ENCODE data around the gene B3GNT7.

DNA sequence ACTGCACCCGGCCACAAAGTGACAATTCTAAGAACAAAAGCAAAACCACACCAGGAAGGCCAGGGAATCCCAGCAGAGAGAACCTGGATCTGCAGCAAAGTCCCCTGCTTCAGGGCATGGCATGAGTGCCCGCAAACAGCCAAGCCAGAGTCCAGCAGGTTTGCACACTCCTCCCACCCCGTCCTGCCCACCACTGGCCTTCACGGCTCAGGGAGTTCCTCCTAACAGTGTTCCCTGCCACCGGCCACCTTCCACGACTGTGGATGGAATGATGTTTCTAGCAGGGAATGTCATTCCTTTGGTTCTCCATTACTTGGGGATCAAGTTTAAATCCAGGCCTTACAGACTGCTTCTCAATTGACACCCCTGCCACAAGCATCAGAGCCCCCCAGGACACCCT is 42.0 kb upstream of the B3GNT7 start:
- TF ChIP-seq KLF10 (tag by site-specific recombination; IDR thresholded peaks at IDR 0.05): no peak
- TF ChIP-seq, protein P1, sequence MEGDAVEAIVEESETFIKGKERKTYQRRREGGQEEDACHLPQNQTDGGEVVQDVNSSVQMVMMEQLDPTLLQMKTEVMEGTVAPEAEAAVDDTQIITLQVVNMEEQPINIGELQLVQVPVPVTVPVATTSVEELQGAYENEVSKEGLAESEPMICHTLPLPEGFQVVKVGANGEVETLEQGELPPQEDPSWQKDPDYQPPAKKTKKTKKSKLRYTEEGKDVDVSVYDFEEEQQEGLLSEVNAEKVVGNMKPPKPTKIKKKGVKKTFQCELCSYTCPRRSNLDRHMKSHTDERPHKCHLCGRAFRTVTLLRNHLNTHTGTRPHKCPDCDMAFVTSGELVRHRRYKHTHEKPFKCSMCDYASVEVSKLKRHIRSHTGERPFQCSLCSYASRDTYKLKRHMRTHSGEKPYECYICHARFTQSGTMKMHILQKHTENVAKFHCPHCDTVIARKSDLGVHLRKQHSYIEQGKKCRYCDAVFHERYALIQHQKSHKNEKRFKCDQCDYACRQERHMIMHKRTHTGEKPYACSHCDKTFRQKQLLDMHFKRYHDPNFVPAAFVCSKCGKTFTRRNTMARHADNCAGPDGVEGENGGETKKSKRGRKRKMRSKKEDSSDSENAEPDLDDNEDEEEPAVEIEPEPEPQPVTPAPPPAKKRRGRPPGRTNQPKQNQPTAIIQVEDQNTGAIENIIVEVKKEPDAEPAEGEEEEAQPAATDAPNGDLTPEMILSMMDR (tag by site-specific recombination; IDR thresholded peaks at IDR 0.05): no peak
- TF ChIP-seq, protein P2, sequence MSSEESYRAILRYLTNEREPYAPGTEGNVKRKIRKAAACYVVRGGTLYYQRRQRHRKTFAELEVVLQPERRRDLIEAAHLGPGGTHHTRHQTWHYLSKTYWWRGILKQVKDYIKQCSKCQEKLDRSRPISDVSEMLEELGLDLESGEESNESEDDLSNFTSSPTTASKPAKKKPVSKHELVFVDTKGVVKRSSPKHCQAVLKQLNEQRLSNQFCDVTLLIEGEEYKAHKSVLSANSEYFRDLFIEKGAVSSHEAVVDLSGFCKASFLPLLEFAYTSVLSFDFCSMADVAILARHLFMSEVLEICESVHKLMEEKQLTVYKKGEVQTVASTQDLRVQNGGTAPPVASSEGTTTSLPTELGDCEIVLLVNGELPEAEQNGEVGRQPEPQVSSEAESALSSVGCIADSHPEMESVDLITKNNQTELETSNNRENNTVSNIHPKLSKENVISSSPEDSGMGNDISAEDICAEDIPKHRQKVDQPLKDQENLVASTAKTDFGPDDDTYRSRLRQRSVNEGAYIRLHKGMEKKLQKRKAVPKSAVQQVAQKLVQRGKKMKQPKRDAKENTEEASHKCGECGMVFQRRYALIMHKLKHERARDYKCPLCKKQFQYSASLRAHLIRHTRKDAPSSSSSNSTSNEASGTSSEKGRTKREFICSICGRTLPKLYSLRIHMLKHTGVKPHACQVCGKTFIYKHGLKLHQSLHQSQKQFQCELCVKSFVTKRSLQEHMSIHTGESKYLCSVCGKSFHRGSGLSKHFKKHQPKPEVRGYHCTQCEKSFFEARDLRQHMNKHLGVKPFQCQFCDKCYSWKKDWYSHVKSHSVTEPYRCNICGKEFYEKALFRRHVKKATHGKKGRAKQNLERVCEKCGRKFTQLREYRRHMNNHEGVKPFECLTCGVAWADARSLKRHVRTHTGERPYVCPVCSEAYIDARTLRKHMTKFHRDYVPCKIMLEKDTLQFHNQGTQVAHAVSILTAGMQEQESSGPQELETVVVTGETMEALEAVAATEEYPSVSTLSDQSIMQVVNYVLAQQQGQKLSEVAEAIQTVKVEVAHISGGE (tag by site-specific recombination; conservative IDR thresholded peaks at IDR 0.05; ENCODE audit: low read depth): no peak
- no peak for TF ChIP-seq YY1 (tag by site-specific recombination; IDR thresholded peaks at IDR 0.05)
- no peak for TF ChIP-seq BCL11A (tag by site-specific recombination; IDR thresholded peaks at IDR 0.05; ENCODE audit: low read depth)
- TF ChIP-seq, protein P3, sequence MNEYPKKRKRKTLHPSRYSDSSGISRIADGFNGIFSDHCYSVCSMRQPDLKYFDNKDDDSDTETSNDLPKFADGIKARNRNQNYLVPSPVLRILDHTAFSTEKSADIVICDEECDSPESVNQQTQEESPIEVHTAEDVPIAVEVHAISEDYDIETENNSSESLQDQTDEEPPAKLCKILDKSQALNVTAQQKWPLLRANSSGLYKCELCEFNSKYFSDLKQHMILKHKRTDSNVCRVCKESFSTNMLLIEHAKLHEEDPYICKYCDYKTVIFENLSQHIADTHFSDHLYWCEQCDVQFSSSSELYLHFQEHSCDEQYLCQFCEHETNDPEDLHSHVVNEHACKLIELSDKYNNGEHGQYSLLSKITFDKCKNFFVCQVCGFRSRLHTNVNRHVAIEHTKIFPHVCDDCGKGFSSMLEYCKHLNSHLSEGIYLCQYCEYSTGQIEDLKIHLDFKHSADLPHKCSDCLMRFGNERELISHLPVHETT (tag by site-specific recombination; IDR thresholded peaks at IDR 0.05): no peak

Measured in HEK293 (cell line).